Stimulated activated CD4-positive, alpha-beta T cell treated with anti-CD3 and anti-CD28 coated beads, TNF-alpha, amount 100 ng/mL, for 4 hours (primary cell): Measurements from ENCODE around the gene MRPS16.

ENCODE experiments used
- DNase-seq, 3 experiments: peaks; one replicate each; pipeline ENCODE4 v3.0.0-alpha.2; 2020; ENCODE audit warnings: low read depth in 3 of 3

The MRPS16 gene

DNA sequence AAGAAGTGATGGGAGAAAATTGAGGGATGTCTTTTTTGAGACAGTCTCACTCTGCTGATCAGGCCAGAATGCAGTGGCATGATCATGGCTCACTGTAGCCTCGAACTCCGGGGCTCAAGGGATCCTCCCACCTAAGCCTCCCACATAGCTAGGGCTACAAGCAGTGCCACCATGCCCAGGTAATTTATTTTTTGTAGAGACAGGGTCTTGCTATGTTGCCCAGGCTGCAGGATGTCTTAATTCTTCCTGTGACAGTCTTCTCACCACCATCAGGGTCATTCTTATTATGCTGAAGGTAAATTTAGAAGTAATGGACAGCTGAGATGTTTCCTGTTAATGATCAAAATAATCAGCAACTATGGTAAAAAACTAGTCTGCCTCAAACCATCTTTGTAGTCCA lies 12.5 kb downstream of the MRPS16 start:
- no peak for DNase-seq

DNA sequence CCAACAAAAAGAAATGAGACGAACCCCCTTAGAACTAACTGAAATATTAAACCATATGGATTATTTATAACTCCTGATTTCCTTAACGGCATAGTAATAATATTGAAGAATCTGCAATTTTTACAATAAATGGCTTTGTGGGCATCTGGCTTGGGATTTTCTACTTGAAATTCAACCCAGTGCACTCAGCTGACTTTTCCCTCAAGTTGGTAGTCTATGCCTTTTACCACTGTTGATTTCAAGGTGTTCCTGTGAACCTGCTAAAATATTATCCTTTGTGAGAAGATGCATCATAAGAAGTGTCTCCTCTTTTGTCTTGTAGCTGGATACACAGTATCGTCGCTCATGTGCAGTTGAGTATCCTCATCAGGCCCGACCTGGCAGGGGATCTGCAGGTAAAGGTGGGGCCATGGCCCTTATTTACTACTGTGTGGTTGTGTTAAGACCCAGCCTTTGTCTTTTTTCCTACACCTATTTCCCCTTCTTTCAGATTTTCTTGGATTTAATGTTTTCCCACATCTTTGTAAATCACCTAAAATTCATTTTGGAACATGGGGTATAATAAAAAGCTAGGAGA lies 13.4 kb downstream of the MRPS16 start:
- no peak for DNase-seq

DNA sequence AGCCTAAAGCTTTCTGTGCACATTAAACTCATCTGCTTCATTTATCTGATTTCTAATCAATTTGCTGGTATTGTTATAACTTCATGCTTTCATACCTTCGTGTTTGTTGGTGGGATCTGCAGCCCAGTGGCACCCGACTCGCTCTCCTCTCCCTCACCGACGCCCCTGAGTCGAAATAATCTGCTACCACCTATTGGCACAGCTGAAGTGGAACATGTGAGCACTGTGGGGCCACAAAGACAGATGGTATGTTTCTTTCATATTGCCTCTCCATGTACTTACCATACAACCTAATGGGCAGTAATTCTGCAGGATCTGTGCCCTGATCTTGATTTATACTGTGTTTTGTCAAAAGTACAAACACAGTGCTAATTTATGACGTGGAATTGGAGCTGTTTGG lies 17.7 kb downstream of the MRPS16 start:
- no peak for DNase-seq

DNA sequence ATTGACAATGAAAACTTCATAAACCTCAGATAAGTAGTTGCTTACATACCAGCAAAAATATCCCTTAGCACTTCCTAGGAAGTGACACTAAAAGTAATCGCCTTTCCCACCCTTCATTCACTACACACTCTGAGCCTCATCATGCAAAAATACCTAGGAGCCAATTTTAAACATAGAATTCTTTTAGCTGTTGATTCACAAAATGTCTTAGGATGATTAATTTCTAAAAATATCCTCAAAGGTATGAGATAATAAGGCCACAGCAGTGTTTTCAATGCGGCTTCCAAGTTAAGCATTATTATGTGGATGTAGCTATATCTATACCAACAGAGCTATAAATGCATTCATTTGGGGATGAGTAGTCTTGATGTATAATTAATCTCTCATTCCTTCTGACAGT lies 18.6 kb downstream of the MRPS16 start:
- DNase-seq: no peak

DNA sequence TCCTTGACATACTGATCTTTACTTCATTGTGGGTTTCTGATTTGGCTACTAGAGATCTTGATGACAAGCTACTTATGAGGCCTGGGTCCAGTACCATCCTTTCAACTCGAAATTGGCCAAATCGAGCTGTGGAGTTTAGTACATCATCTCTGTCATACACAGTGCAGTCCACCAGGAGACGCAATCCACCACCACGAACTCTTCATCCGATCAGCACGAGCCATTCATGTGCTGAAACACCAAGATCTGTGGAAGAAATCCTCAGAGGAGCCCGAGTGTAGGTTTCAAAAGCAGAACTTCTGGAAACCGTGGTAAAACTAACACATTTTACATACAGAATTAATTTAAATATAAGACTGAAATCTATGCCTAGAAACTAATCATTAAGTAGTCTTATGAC lies 19.6 kb downstream of the MRPS16 start:
- DNase-seq: no peak

DNA sequence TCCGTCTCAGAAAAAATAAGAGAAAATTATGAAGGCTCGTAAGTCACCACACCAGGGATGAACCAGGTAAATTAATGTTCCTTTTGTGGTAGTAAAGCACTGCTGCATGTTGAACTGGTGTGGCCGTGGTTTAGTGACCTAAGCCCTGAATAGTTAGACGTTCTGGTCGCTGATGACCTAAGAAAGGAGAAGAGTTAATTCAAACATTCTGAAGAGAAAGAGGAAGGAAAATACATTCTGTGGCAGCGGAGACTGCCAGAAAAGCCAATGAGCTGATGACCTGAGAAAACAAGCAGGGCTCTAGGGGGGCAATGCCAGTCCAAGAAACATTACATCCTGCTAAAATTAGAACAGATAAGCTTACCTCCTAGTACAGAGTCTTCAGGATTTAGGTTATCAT lies 22.9 kb downstream of the MRPS16 start:
- DNase-seq: no peak

DNA sequence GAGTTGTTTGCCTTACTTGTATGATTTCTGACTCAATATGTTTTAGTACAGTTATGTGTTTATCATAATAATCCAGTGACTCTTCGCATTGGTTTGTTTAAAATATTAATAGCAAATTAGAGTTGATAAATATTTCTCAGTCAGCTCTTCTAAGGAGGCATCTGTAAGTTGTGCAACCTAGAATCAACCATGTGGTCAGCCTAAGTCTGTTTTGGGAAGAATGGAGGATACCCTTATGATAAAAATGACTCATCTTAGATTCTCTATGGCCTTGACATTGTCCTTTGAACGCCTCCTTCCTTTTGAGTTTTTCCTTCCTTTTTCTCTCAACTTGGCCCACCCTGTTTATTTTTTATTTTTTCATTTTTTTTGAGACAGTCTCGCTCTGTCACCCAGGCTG lies 24.2 kb downstream of the MRPS16 start:
- DNase-seq: no peak

DNA sequence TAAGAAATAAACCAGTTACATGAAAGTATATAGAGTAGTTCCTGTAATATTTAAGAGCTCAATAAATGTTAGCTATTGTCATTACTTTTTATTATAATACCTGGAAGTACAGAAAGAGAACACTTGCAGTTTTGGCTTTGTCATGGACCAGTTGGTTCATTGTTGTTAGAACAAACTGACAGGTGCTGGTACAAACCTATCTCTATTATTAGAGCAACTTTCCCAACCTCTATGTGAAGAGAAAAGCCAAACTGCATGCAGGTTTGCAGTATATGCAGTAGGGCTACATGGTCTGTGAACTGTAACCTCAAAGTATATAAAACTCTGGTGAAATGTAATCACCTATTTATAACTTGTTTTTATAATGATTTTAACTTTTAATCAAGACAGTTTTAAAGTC lies 25.8 kb downstream of the MRPS16 start:
- no peak for DNase-seq

DNA sequence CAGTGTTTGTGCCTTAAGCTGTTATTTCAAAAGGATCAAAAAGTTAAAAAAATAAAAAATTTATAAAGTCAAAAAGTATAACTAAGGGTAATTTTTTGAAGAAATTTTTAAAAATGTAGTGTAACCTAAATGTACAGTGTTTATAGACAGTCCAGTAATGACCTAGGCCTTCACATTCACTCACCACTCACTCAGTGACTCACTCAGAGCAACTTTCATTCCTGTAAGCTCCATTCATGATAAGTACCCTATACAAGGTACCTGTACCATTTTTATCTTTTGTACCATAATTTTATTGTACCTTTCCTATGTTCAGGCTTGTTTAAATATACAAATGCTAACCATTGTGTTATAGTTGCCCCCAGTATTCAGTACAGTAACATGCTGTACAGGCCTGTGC lies 26.9 kb downstream of the MRPS16 start:
- no peak for DNase-seq

DNA sequence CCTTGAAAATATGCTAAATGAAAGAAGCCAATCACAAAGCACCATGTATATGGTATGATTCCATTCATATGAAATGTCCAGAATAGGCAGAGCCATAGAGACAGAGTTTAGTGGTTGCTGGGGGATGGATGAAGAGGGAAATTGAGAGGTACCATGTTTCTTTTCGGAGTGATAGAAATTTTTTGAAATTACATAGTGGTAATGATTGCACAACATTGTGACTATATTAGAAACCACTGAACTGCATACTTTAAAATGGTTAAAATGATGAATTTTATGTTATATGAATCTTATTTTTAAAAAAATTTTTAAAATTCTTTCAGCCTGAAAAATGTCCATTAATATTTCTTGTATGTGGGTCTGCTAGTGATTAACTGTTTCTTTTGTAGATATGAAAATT lies 31.5 kb downstream of the MRPS16 start:
- no peak for DNase-seq

DNA sequence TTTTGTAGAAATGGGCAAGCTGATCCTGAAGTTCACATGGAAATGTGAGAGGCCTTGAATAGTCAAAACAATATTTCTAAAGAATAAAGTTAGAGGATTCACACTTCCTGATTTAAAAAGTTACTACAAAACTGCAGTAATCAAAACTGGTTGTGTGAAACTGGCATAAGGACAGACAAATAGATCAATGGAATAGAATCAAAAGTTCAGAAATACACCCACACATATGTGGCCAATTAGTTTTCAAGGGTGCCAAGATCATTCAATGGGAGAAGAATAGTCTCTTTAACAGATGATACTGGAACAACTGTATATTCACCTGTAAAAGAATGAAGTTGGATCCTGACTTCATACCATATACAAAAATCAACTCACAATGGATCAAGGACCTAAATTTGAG lies 33.1 kb downstream of the MRPS16 start:
- DNase-seq: no peak

DNA sequence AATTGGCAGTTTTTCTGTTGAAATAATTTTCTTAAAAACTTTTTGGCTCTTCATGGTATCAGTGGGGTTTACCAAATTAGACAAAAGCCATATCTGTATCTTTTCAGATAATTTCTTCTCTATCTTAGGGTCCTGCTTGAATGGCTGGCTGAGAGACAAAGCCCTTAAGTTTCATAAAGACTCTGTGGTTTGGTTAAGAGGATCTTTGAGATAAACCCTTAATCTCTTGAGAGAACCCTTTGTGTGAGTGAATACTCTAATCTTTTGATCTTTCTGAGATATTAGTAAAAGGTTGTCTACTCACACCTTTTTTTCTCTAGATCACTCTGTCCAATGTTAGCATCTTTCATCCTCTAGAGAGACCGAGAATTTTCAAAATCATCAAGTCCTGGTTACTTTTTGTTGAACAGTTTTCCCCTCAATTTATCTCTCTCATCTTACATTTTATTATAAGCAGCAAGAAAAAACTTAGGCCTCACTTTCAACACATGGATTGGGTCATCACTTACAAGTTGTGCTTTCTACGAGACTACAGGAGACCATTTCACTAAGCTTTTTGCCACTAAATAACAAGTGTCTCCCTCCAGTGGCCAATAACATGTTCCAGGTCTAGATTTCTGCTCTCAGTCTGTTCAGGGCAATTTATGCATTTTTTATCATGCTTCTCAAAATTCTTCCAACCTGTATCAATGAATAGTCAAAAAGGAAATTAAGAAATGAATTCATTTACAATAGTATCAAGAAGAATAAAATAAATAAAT lies 33.8 kb downstream of the MRPS16 start:
- no peak for DNase-seq

DNA sequence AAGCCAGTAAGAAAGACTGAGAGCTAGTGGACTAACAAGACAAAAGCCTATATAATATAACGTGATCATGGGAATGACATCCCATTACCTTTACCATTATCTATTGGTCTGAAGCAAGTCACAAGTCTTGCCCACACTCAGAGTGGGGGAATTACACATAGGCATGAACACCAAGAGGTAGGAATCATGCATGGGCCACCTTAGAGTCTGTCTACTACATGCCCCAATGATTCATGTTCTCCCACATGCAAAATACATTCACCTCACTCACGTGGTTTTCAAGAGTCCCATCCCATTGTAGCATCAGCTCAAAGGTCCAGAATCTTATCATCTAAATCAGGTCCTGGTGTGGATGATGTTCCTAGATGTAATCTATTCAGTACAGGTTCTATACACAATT lies 34.8 kb downstream of the MRPS16 start:
- no peak for DNase-seq

DNA sequence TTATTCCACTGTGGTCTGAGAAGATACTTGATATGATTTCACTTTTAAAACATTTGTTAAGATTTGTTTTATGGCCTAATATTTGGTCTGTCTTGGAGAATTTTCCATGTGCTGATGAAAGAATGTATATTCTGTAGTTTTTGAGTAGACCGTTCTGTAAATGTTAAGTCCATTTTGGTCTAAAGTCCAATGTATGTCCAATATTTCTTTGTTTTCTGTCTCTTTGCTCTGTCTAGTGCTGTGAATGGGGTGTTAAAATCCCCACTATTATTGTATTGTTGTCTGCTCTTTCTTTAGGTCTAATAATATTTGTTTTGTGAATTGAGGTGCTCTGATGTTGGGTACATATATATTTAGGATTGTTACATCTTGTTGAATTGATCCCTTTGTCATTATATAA lies 36.7 kb downstream of the MRPS16 start:
- DNase-seq: no peak

DNA sequence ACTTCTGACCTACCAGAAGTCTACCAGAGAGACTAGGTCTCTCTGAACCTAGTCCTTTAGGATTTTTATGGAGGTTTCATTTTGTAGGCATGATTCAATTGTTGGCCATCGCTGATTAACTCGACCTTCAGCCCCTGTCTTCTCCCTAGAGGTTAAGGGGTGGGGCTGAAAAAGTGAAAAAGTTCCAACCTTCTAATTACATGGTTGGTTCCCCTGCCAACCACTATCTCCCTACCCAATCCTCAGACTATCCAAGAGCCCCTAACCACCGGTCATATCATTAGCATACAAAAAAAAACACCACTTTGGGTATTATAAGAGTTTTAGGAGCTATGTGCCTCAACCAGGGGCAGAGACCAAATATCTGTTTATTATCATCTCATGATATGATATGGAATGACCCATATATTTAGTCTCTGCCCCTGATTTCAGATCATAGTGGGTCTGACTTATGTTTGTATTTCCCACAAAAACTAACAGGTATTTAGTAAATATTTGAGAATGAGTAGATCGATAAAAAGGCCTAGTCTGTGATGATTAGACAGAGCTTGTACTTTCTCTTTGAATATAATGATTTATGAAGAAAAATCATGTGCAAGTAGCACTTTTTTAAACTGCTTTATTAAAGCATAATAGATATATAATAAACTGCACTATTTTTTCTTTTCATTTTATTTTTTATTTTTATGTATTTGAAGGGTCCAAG lies 41.2 kb downstream of the MRPS16 start:
- no peak for DNase-seq

DNA sequence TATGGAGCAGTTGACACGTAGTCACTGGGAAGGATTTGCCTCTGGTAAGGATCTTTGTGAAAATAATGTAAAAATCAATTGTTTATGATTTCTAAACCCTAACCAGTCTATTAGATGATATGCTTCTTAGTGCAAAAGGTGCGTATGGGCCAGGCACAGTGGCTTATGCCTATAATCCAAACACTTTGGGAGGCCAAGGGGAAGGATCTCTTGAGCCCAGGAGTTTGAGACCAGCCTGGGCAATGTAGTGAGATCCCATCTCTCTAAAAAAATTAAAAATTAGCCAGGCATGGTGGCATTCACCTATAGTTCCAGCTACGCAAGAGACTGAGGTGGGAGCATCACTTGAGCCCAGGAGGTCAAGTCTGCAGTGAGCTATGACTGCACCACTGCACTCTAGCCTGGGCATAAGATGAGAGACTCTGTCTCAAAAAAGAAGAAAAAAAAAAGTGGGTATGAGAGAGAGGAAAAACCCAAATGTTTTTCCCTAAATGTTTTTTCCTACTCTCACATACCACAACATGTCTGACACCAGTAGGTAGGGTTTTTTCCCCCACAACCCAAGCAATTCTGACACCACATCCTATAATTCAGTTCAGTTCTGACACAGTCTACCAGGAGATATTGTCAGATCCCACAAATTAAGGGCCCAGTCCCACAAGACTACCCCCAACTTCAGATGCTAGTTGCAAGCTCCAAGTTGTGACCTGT lies 41.9 kb downstream of the MRPS16 start:
- no peak for DNase-seq

DNA sequence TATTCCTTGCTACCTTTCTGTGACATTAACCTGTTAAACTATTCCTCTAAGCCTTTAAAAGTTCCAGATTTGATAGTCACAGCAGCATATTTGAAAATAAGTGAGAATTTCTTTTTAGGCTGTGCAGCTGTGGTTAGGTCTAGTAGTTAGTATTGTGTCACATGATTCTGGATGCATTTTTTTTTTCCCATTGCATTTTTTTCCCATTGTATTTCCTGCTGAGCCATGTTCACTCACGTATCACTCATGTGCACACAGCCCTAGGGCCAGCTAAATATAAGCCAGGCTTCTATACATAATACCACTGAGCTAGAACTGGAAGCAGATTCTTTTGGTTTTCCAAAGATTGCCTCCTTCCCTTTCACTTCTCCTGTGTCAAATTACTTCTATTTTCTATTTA lies 42.7 kb downstream of the MRPS16 start:
- DNase-seq: no peak

DNA sequence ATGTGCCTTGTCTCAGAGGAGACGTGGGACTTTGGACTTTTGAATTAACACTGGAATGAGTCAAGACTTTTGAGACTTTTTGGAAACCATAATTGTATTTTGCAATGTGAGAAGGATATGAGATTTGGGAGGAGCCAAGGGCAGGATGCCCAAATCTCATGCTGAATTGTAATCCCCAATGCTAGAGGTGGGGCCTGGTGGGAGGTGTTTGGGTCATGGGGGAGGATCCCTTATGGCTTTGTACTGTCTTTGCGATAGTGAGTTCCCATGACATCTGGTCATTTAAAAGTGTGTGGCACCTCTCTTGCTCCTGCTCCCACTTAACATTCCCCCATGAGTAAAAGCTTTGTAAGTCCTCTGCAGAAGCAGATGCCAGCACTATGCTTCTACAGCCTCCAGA lies 44.6 kb downstream of the MRPS16 start:
- DNase-seq: no peak

DNA sequence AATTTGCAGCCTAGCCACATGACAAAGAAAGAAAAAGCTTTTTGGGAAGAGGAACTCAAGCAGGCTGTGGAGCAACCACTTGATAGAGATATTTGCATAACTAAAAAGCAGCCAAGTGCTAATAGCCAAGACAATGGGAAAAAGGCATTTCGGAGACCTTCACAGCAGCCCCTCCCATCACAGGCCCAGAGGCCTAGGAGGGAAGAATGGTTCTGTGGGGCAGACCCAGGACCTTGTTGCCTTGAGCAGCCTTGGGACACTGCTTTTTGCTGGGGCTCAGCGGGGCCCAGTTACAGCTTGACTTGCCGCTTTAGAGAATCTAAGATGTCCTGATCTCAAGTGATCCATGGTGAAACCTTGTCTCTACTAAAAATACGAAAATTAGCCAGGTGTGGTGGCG lies 46.1 kb downstream of the MRPS16 start:
- no peak for DNase-seq

DNA sequence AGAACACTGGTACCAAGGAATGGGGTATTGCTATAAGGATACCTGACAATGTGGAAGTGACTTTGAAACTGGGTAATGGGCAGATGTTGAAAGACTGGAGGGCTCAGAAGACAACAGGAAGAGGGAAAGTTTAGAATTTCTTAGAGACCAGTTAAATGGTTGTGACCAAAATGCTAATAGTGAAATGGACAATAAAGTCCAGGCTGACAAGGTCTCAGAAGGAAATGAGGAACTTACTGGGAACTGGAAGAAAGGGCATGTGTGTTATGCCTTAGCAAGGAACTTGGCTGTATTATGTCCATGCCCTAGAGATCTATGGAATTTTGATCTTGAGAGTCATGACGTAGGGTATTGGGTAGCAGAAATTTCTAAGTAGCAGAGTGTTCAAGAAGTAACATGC lies 46.6 kb downstream of the MRPS16 start:
- DNase-seq: no peak

DNA sequence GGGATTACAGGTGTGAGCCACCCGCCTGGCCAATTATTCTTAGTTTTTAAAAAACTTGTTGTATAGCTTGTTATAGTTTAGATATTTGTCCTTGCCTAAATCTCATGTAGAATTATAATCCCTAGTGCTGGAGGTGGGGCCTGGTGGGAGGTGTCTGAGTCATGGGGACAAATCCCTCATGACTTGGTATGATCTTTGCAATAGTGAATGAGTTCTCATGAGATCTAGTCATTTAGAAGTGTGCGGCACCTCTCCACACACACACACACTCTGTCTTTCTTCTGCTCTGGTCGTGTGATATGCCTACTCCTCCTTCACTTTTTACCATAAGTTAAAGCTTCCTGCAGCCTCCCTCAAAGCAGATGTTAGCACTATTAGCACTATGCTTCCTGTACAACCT lies 47.4 kb downstream of the MRPS16 start:
- no peak for DNase-seq
